HepG2 (cell line): ENCODE results near the gene SCAND1. TPM values are rescaled to one million over a fixed set of nuclear protein-coding genes. Genes with fewer than 3 reads are reported as not detected.

Experiments
- ATAC-seq: fragments of 200-7000 bp; cut with Tn5 transposase; 3 replicates; pipeline ENCODE4 v1.9.1; 2020; ENCODE audit warnings: mild to moderate bottlenecking, moderate library complexity
- BruUV-seq: library from RNA; stranded (reverse); fragments of 400-500 nt; replicated peaks from 2 replicates; lab custom pipeline; 2021; lab: Mats Ljungman, UMichigan
- CTCF ChIA-PET: fragments of 300-600 bp; formaldehyde crosslinking; extraction: SDS; loops from one replicate; lab custom pipeline; 2021; ENCODE audit warnings: low total read pairs, inconsistent platforms, low intra/inter-chr PET ratio; lab: Yijun Ruan, JAX
- POLR2A ChIA-PET: fragments of 350-600 bp; sonication (Branson Sonifier 250); formaldehyde crosslinking; loops from one replicate; lab custom pipeline; 2020; ENCODE audit warnings: antibody characterized with exemption, inconsistent platforms; lab: Yijun Ruan, JAX
- DNase-seq: peaks from one replicate; pipeline ENCODE4 v3.0.0-alpha.2; 2015; ENCODE audit warnings: low spot score
- FAIRE-seq: peaks from 3 replicates; lab custom pipeline; 2011; peaks lifted over from hg19 to GRCh38; lab: Jason Lieb, UNC
- H2AFZ ChIP-seq: one replicate; pipeline ENCODE4 v1.6.1; 2011; ENCODE audit warnings: low read length, inconsistent platforms
- H3K27ac ChIP-seq: fragments of 300-600 bp; 3 replicates; pipeline ENCODE4 v1.8.0; 2011; ENCODE audit warnings: mixed run types, mild to moderate bottlenecking, mixed read lengths, low read length, inconsistent platforms; ENCODE audit not compliant: insufficient read depth; ENCODE audit errors: extremely low read length
- H3K27me3 ChIP-seq, 2 experiments: fragments of 200-600 bp in 1 of 2; 2 replicates in 1 of 2; 3 replicates in 1 of 2; pipeline versions ENCODE4 v1.6.0 to v1.8.0; 2011; ENCODE audit warnings: low read length in 2 of 2, mild to moderate bottlenecking in 2 of 2, moderate library complexity in 2 of 2, inconsistent platforms in 1 of 2; ENCODE audit not compliant: insufficient read depth in 2 of 2, control insufficient read depth in 1 of 2
- H3K36me3 ChIP-seq, 2 experiments: fragments of 200-600 bp in 1 of 2; replicated peaks in 1 of 2; 2 replicates in 1 of 2; 3 replicates in 1 of 2; pipeline versions ENCODE4 v1.5.1 to v1.8.0; 2011; ENCODE audit warnings: low read length in 2 of 2, inconsistent platforms in 1 of 2; ENCODE audit not compliant: insufficient read depth in 2 of 2, control insufficient read depth in 1 of 2
- H3K4me1 ChIP-seq: 2 replicates; pipeline ENCODE4 v1.5.1; 2012; ENCODE audit warnings: low read length, inconsistent platforms; ENCODE audit not compliant: insufficient read depth
- H3K4me2 ChIP-seq: 2 replicates; pipeline ENCODE4 v1.6.0; 2011; ENCODE audit warnings: low read depth, low read length, inconsistent platforms
- H3K4me3 ChIP-seq, 3 experiments: fragments of 200-600 bp in 1 of 3; sonication (generic), shearing (Covaris generic) in 1 of 3; replicated peaks in 1 of 3; 2 replicates each; pipeline ENCODE4 v1.5.1; 2011 to 2016; ENCODE audit warnings: low read length in 3 of 3, inconsistent platforms in 2 of 3, low read depth in 2 of 3, mild to moderate bottlenecking in 2 of 3, control low read depth in 1 of 3, mixed read lengths in 1 of 3; ENCODE audit not compliant: insufficient read depth in 1 of 3
- H3K79me2 ChIP-seq: one replicate; pipeline ENCODE4 v1.6.1; 2011; ENCODE audit warnings: low read length, inconsistent platforms; ENCODE audit not compliant: insufficient read depth
- H3K9ac ChIP-seq: 2 replicates; pipeline ENCODE4 v1.6.0; 2011; ENCODE audit warnings: mild to moderate bottlenecking, low read depth, low read length, inconsistent platforms; ENCODE audit not compliant: insufficient read depth
- H3K9me3 ChIP-seq: 2 replicates; pipeline ENCODE4 v1.5.1; 2012; ENCODE audit warnings: mild to moderate bottlenecking, low read length
- H4K20me1 ChIP-seq: 2 replicates; pipeline ENCODE4 v1.6.0; 2011; ENCODE audit warnings: inconsistent platforms, mild to moderate bottlenecking, low read length, moderate library complexity; ENCODE audit not compliant: insufficient read depth
- FOXK1 ChIP-seq: sonication (generic); formaldehyde crosslinking; IDR thresholded peaks from 2 replicates; pipeline ENCODE4 v1.4.0; 2020; ENCODE audit warnings: low read depth, missing genetic modification reagents, borderline replicate concordance
- LBX2 ChIP-seq: sonication (generic); formaldehyde crosslinking; IDR thresholded peaks from 2 replicates; pipeline ENCODE4 v1.5.0; 2020; ENCODE audit warnings: missing genetic modification reagents, mild to moderate bottlenecking, borderline replicate concordance
- NFATC3 ChIP-seq: sonication (generic); formaldehyde crosslinking; IDR thresholded peaks from 2 replicates; pipeline ENCODE4 v1.5.1; 2020; ENCODE audit warnings: mild to moderate bottlenecking, missing genetic modification reagents
- NFKB2 ChIP-seq: sonication (generic); formaldehyde crosslinking; IDR thresholded peaks from 2 replicates; pipeline ENCODE4 v1.4.0; 2020; ENCODE audit warnings: missing genetic modification reagents, borderline replicate concordance
- NR2F6 ChIP-seq, 2 experiments: IDR thresholded peaks; 2 replicates each; pipeline ENCODE4 v1.6.1; 2016; ENCODE audit warnings: antibody characterized with exemption in 1 of 2, mild to moderate bottlenecking in 1 of 2
- RFX5 ChIP-seq: IDR thresholded peaks from 2 replicates; pipeline ENCODE4 v1.6.1; 2011; ENCODE audit warnings: low read depth, low read length, improper control_type of control experiment
- TBP ChIP-seq: sonication (generic); formaldehyde crosslinking; IDR thresholded peaks from 2 replicates; pipeline ENCODE4 v1.5.0; 2020; ENCODE audit warnings: missing genetic modification reagents
- TEAD2 ChIP-seq: sonication (generic); formaldehyde crosslinking; IDR thresholded peaks from 2 replicates; pipeline ENCODE4 v1.9.0; 2021; ENCODE audit warnings: missing genetic modification reagents
- ZFAT ChIP-seq: sonication (generic); formaldehyde crosslinking; conservative IDR thresholded peaks from 2 replicates; pipeline ENCODE4 v1.8.1; 2023; ENCODE audit warnings: missing genetic modification reagents, inconsistent platforms
- ZMYM4 ChIP-seq: sonication (generic); formaldehyde crosslinking; IDR thresholded peaks from 2 replicates; pipeline ENCODE4 v1.8.1; 2023; ENCODE audit warnings: mild to moderate bottlenecking, missing genetic modification reagents
- ZNF235 ChIP-seq: sonication (generic); formaldehyde crosslinking; IDR thresholded peaks from 2 replicates; pipeline ENCODE4 v1.8.1; 2023; ENCODE audit warnings: mild to moderate bottlenecking, missing genetic modification reagents, borderline replicate concordance
- ZNF30 ChIP-seq: sonication (generic); formaldehyde crosslinking; IDR thresholded peaks from 2 replicates; pipeline ENCODE4 v1.5.0; 2020; ENCODE audit warnings: mild to moderate bottlenecking, missing genetic modification reagents
- ZSCAN29 ChIP-seq: sonication (generic); formaldehyde crosslinking; conservative IDR thresholded peaks from 2 replicates; pipeline ENCODE4 v1.4.0; 2020; ENCODE audit warnings: mild to moderate bottlenecking, missing genetic modification reagents
- WGBS: methylation state at CpG from one replicate; pipeline ENCODE4 v1.1.6; 2017; ENCODE audit warnings: low lambda C conversion rate; 5-methylcytosine and 5-hydroxymethylcytosine counted together
- in situ Hi-C: cut with HindIII; loops from 2 replicates; pipeline ENCODE4 v1.10.0; 2017; ENCODE audit warnings: low pct_unique_long_range_greater_than_20kb; ENCODE audit not compliant: extremely low pct_ligation_motif_present
- intact Hi-C: fragments of 100-400 bp; cut with micrococcal nuclease; formaldehyde crosslinking; loops from one replicate; pipeline ENCODE4 v1.10.0; 2022; ENCODE audit not compliant: unreplicated experiment
- polyA plus RNA-seq, 8 experiments: library from polyadenylated mRNA; depleted of rRNA in 3 of 8; stranded (reverse) in 7 of 8; unstranded in 1 of 8; fragments of >200 nt; fragmentation: Illumina TruSeq in 4 of 8; extraction: Trizol in 4 of 8; gene quantifications; 2 replicates each; pipeline versions ENCODE4 v1.2.1 to v1.2.3, GENCODE V29; 2011 to 2016; ENCODE audit warnings: low read depth in 4 of 8, missing spikeins in 1 of 8, mixed read lengths in 1 of 8; ENCODE audit not compliant: insufficient read depth in 1 of 8
- total RNA-seq, 5 experiments: library from RNA; depleted of rRNA; stranded (reverse); fragments of >200 nt; fragmentation: Illumina TruSeq; extraction: Trizol; gene quantifications; 2 replicates each; pipeline ENCODE4 v1.2.3, GENCODE V29; 2016; ENCODE audit warnings: low read depth in 1 of 5

Gene SCAND1
- total and polyA plus RNA-seq, 2 of the 13 experiments (the other 11 are each of a cell fraction or from before 2014, with no cell fraction given): 19.3 to 109 TPM

- no peak for FAIRE-seq
Observed at GRCh38 chr20:35920523-35920922, 33.8 kb downstream of the SCAND1 start.

GRCh38 chr20:35918021-35918420 is 36.3 kb downstream of the SCAND1 start:
- DNase-seq (no peak), FAIRE-seq (no peak), ATAC-seq (no peak)
- in situ Hi-C loops (no loop called here), intact Hi-C loops (no loop called here)
- TF ChIP-seq FOXK1 (CRISPR knock-in tag): no peak
- TF ChIP-seq ZNF235 (CRISPR knock-in tag): no peak
- TF ChIP-seq NFATC3 (CRISPR knock-in tag): no peak
- TF ChIP-seq TBP: no peak
- TF ChIP-seq ZMYM4 (CRISPR knock-in tag): no peak
- TF ChIP-seq LBX2 (CRISPR knock-in tag): no peak
- no peak for TF ChIP-seq RFX5
- no peak for TF ChIP-seq ZSCAN29
- no peak for TF ChIP-seq TEAD2 (CRISPR knock-in tag)
- no peak for TF ChIP-seq NR2F6 (IDR thresholded peaks at IDR 0.05)
- no peak for TF ChIP-seq NR2F6 (CRISPR knock-in tag; IDR thresholded peaks at IDR 0.05)
- TF ChIP-seq NFKB2 (CRISPR knock-in tag): no peak
- no peak for TF ChIP-seq ZNF30 (CRISPR knock-in tag)
- Histone ChIP-seq H3K27ac (no peak overlapping the region), H4K20me1 (no peaks in the 10 kb centered on the region), H3K9me3 (no peaks in the 10 kb centered on the region), H3K4me2 (no peak overlapping the region), H2AFZ (no peak overlapping the region), H3K9ac (no peak overlapping the region), H3K4me3 (no peak overlapping the region), H3K79me2 (no peaks in the 10 kb centered on the region), H3K27me3 (no peaks in the 10 kb centered on the region), H3K36me3 (peaks cover 34 to 59% of the 10 kb centered on the region in 2 experiments), H3K4me1 (no peaks in the 10 kb centered on the region)
- 100% methylated on average over 1 of the region's 1 CpG for WGBS
- ChIA-PET POLR2A (no interaction called here), CTCF (no interaction called here)
- no TSS peak for BruUV-seq

More at GRCh38 chr20:35920523-35920922, 33.8 kb downstream of the SCAND1 start:
- TF ChIP-seq ZFAT (CRISPR knock-in tag): no peak
- Histone ChIP-seq H2AFZ (no peak overlapping the region), H4K20me1 (no peaks in the 10 kb centered on the region), H3K4me2 (no peak overlapping the region), H3K9ac (no peak overlapping the region), H3K79me2 (no peaks in the 10 kb centered on the region), H3K4me1 (no peaks in the 10 kb centered on the region), H3K9me3 (no peaks in the 10 kb centered on the region), H3K27ac (no peak overlapping the region), H3K27me3 (no peaks in the 10 kb centered on the region), H3K36me3 (peaks cover 24 to 44% of the 10 kb centered on the region in 2 experiments), H3K4me3 (no peak overlapping the region)
- BruUV-seq: no TSS peak
- DNase-seq (no peak), ATAC-seq (no peak)
- POLR2A ChIA-PET: no interaction called here
- WGBS: 98% methylated on average over 3 of the region's 3 CpGs
- in situ Hi-C loops (no loop called here), intact Hi-C loops (no loop called here)
- CTCF ChIA-PET: no interaction called here
